ENCODE results near the gene IGFBP5.

The IGFBP5 gene

DNA sequence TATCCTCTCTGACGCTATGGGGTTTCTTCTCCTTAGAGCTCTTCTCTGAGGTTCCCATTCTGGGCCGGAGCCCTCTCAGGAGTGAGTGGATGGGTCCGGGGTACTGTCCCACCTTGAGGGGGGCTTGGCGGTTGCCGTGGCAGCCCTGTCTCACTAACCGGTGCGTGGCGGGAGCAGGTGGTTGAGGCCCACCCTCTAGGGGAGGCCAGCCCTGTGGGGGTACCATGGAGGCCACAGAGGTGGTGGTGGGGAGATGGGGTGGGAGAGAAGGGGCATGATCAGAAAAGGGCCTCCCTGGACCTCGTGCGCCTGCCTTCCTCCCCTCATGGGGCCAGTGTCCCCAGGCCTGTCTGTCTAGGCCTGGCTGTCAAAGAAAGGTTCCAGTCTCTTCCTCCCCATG, 22.3 kb downstream of the IGFBP5 start (continued):
- TF ChIP-seq, protein P1, sequence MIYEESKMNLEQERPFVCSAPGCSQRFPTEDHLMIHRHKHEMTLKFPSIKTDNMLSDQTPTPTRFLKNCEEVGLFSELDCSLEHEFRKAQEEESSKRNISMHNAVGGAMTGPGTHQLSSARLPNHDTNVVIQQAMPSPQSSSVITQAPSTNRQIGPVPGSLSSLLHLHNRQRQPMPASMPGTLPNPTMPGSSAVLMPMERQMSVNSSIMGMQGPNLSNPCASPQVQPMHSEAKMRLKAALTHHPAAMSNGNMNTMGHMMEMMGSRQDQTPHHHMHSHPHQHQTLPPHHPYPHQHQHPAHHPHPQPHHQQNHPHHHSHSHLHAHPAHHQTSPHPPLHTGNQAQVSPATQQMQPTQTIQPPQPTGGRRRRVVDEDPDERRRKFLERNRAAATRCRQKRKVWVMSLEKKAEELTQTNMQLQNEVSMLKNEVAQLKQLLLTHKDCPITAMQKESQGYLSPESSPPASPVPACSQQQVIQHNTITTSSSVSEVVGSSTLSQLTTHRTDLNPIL (CRISPR knock-in tag; IDR thresholded peaks at IDR 0.05; ENCODE audit: low read depth): no peak
- TF ChIP-seq ZNF8 (CRISPR knock-in tag; IDR thresholded peaks at IDR 0.05): no peak

DNA sequence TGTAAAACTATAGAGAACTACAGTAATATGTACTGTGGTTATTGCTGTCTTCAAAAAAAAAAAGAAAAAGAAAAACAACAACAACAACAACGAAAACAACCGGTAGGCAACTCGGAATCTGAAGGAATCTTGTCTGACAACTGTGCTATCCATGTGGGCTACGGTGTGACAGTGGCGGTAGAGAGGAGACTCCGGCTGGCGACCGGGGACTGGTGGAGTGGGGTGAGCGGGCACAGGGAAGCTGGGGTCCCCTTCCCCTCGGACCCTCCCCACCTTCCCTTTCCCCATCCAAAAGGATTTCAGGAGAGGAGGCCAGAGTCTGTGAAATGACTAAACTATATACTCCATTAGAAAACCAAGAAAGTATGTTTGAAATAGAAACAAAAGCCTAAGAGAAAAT, 22.9 kb downstream of the IGFBP5 start:
- ATAC-seq: no peak
- TF ChIP-seq PPARA (CRISPR knock-in tag; IDR thresholded peaks at IDR 0.05; ENCODE audit: borderline replicate concordance) (no peak), ZNF8 (CRISPR knock-in tag; IDR thresholded peaks at IDR 0.05) (no peak), ISL1 (CRISPR knock-in tag; IDR thresholded peaks at IDR 0.05) (no peak), ZC3H10 (CRISPR knock-in tag; IDR thresholded peaks at IDR 0.05) (no peak), BACH2 (CRISPR knock-in tag; IDR thresholded peaks at IDR 0.05; ENCODE audit: borderline replicate concordance) (no peak), RARB (CRISPR knock-in tag; IDR thresholded peaks at IDR 0.05) (no peak), TCF4 (CRISPR knock-in tag; IDR thresholded peaks at IDR 0.05; ENCODE audit: borderline replicate concordance) (no peak), TOX (CRISPR knock-in tag; IDR thresholded peaks at IDR 0.05; ENCODE audit: borderline replicate concordance) (no peak), ARNTL (CRISPR knock-in tag; IDR thresholded peaks at IDR 0.05; ENCODE audit: borderline replicate concordance, low read depth) (no peak), ESRRG (CRISPR knock-in tag; IDR thresholded peaks at IDR 0.05) (no peak), GLIS3 (CRISPR knock-in tag; IDR thresholded peaks at IDR 0.05) (no peak), ZFP30 (CRISPR knock-in tag; IDR thresholded peaks at IDR 0.05) (no peak), ZFP3 (CRISPR knock-in tag; IDR thresholded peaks at IDR 0.05) (no peak)
- TF ChIP-seq, protein P2, sequence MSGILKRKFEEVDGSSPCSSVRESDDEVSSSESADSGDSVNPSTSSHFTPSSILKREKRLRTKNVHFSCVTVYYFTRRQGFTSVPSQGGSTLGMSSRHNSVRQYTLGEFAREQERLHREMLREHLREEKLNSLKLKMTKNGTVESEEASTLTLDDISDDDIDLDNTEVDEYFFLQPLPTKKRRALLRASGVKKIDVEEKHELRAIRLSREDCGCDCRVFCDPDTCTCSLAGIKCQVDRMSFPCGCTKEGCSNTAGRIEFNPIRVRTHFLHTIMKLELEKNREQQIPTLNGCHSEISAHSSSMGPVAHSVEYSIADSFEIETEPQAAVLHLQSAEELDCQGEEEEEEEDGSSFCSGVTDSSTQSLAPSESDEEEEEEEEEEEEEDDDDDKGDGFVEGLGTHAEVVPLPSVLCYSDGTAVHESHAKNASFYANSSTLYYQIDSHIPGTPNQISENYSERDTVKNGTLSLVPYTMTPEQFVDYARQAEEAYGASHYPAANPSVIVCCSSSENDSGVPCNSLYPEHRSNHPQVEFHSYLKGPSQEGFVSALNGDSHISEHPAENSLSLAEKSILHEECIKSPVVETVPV (CRISPR knock-in tag; IDR thresholded peaks at IDR 0.05): no peak
- TF ChIP-seq, protein P3, sequence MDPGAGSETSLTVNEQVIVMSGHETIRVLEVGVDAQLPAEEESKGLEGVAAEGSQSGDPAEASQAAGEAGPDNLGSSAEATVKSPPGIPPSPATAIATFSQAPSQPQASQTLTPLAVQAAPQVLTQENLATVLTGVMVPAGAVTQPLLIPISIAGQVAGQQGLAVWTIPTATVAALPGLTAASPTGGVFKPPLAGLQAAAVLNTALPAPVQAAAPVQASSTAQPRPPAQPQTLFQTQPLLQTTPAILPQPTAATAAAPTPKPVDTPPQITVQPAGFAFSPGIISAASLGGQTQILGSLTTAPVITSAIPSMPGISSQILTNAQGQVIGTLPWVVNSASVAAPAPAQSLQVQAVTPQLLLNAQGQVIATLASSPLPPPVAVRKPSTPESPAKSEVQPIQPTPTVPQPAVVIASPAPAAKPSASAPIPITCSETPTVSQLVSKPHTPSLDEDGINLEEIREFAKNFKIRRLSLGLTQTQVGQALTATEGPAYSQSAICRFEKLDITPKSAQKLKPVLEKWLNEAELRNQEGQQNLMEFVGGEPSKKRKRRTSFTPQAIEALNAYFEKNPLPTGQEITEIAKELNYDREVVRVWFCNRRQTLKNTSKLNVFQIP (CRISPR knock-in tag; IDR thresholded peaks at IDR 0.05; ENCODE audit: borderline replicate concordance, low read depth): no peak
- TF ChIP-seq, protein P4, sequence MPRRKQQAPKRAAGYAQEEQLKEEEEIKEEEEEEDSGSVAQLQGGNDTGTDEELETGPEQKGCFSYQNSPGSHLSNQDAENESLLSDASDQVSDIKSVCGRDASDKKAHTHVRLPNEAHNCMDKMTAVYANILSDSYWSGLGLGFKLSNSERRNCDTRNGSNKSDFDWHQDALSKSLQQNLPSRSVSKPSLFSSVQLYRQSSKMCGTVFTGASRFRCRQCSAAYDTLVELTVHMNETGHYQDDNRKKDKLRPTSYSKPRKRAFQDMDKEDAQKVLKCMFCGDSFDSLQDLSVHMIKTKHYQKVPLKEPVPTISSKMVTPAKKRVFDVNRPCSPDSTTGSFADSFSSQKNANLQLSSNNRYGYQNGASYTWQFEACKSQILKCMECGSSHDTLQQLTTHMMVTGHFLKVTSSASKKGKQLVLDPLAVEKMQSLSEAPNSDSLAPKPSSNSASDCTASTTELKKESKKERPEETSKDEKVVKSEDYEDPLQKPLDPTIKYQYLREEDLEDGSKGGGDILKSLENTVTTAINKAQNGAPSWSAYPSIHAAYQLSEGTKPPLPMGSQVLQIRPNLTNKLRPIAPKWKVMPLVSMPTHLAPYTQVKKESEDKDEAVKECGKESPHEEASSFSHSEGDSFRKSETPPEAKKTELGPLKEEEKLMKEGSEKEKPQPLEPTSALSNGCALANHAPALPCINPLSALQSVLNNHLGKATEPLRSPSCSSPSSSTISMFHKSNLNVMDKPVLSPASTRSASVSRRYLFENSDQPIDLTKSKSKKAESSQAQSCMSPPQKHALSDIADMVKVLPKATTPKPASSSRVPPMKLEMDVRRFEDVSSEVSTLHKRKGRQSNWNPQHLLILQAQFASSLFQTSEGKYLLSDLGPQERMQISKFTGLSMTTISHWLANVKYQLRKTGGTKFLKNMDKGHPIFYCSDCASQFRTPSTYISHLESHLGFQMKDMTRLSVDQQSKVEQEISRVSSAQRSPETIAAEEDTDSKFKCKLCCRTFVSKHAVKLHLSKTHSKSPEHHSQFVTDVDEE (CRISPR knock-in tag; IDR thresholded peaks at IDR 0.05): no peak

DNA sequence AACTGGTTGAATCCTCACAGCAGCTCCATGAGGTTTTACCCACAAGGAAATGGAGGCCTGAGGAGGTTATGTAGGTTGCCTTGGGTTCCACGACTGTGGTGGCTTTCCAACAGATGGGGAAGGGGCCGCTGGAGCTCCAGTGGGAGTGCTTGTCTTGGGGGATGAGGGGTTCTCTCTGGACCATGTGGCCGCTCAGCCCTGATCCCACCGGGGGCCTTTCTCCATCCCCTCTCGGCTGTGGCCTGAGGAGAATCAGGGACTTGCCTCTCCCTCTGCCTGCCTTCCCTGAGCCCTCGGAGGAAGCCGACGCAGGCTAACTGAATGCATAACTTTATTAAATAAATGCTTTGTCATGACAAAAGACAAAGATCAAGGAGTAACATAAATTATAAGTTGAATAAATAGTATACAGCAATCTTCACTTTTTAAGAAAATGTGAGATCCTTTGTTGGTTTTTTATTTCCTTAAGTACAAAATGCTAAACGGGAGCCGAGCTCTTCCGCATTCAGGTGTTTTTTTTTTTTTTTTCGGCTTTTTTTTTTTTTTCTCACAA, 23.5 kb downstream of the IGFBP5 start:
- no peak for ATAC-seq
- no peak for TF ChIP-seq ESRRG (CRISPR knock-in tag; IDR thresholded peaks at IDR 0.05)
- no peak for TF ChIP-seq ISL1 (CRISPR knock-in tag; IDR thresholded peaks at IDR 0.05)
- no peak for TF ChIP-seq ZNF8 (CRISPR knock-in tag; IDR thresholded peaks at IDR 0.05)
- TF ChIP-seq CSDC2 (CRISPR knock-in tag; IDR thresholded peaks at IDR 0.05): no peak
- no peak for TF ChIP-seq BACH2 (CRISPR knock-in tag; IDR thresholded peaks at IDR 0.05; ENCODE audit: borderline replicate concordance)
- TF ChIP-seq, protein P3 (CRISPR knock-in tag; IDR thresholded peaks at IDR 0.05; ENCODE audit: borderline replicate concordance, low read depth): no peak
- TF ChIP-seq ZFP3 (CRISPR knock-in tag; IDR thresholded peaks at IDR 0.05): no peak

DNA sequence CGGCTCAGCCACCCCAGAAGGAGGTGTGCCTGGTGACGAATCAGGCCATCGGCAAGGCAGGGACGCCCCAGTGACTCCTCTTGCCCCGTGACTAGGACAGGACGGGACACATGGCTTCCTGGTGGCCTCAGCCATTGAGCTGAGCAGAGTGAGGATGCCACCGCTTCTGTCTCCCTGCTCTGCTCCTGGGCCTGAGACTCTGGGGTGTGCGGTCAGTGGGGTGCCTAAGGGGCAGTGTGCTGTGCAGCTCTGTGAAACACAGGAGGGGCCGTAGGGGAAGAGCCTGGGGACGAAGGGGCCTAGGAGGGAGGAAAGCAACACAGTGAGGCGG, 24.3 kb downstream of the IGFBP5 start:
- no peak; the same call in 2 of the 3 replicates for ATAC-seq
- TF ChIP-seq, protein P4 (CRISPR knock-in tag; IDR thresholded peaks at IDR 0.05): no peak
- TF ChIP-seq CSDC2 (CRISPR knock-in tag; IDR thresholded peaks at IDR 0.05) (no peak), ZNF8 (CRISPR knock-in tag; IDR thresholded peaks at IDR 0.05) (no peak), ISL1 (CRISPR knock-in tag; IDR thresholded peaks at IDR 0.05) (no peak), ZFP3 (CRISPR knock-in tag; IDR thresholded peaks at IDR 0.05) (no peak), TOX (CRISPR knock-in tag; IDR thresholded peaks at IDR 0.05; ENCODE audit: borderline replicate concordance) (no peak), ZFP30 (CRISPR knock-in tag; IDR thresholded peaks at IDR 0.05) (no peak)
- TF ChIP-seq, protein P5, sequence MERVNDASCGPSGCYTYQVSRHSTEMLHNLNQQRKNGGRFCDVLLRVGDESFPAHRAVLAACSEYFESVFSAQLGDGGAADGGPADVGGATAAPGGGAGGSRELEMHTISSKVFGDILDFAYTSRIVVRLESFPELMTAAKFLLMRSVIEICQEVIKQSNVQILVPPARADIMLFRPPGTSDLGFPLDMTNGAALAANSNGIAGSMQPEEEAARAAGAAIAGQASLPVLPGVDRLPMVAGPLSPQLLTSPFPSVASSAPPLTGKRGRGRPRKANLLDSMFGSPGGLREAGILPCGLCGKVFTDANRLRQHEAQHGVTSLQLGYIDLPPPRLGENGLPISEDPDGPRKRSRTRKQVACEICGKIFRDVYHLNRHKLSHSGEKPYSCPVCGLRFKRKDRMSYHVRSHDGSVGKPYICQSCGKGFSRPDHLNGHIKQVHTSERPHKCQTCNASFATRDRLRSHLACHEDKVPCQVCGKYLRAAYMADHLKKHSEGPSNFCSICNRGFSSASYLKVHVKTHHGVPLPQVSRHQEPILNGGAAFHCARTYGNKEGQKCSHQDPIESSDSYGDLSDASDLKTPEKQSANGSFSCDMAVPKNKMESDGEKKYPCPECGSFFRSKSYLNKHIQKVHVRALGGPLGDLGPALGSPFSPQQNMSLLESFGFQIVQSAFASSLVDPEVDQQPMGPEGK (CRISPR knock-in tag; IDR thresholded peaks at IDR 0.05; ENCODE audit: borderline replicate concordance): no peak
- TF ChIP-seq, protein P2 (CRISPR knock-in tag; IDR thresholded peaks at IDR 0.05): no peak
